NCI-H226 (cell line): ENCODE measurements around the gene DCP1B.

ENCODE experiments used
- DNase-seq: peaks from one replicate; pipeline ENCODE4 v3.0.0-alpha.2; 2015

Gene DCP1B

DNA sequence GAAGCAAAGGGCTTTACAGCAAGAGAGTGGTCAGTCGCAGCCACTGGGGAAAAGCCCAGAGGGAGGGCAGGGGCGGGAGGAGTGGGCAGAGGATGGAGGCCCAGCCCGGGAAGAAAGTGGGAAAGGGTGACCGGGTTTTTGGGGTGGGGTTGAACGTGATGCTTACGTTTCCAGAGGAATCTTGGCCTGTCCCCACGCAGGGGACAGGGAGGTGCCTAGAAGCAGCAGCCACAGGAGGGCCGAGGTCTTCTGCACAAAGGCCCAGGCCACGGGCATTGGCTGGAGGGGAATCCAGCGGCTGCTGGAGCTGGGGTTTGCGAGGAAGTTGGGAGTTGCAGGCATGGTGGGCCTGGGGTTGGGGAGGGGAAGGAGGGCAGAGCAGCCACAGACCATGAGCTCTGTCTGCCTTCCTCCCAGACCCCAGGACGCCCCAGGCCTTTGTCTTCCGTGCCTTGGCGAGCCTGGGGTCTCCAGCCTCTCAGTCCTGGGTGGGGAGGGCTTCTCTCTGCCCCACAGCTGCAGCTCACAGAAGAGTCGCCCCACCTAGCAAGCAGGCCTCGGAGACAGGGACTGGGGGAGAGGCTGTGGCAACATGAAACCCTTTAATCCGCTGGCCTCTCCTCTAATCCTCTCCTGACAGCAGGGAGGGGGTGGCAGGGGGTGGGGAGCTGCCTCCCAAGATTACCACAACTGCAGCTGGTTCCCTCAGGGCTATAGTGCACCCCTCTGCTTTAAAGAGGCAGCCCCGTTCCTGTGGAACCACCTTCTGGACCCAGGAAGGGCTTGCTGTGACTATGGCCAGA lies 86.0 kb downstream of the DCP1B start, which contains the start of gene CACNA2D4:
TSS of gene CACNA2D4 (minus strand) at position 572 of the 803 bp plus-strand sequence. CDS start at position 393, 179 bp downstream.
- DNase-seq: no peak

DNA sequence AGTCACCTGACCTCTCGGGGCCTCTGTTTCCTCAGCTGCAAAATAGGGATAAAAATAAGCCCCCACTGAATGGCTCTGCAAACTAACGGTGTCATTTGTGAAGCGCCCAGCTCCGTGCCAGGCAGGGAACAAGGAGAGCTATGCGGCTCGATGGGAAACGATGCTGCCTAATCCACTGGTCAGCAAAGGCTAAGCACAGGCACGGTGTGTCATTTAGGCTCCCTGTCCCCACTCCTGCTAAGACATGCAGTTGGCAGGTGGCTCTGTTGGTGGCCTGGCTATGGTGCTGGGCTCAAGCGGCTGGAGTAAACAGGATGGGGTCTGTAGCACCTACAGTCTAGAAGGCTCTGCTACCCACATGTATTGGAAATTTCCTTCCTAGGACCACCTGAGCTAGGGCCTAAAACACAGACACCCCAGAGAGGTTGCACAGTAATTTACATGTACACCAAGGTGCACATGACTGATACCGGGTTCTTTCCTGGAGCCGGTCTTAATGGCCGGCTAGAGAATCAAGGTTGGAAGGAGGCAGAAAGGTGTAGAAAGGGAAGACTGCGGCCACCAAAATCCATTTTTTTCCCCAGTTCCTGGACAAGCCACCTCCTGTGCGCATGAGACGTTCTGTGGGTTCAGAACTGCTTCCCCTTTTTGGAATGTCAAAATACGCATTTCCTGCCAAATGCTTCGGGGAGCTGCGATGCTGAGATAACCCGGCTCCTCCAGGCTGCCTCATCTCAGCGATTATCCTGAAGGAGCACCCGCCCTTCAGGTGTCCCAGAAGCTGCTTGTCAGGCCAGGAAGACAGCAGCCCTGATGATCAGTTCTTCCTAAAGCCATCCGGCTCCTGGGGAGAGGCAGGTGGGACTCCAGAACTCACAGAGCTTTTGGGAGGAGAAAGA lies 86.8 kb downstream of the DCP1B start:
- DNase-seq: no peak

DNA sequence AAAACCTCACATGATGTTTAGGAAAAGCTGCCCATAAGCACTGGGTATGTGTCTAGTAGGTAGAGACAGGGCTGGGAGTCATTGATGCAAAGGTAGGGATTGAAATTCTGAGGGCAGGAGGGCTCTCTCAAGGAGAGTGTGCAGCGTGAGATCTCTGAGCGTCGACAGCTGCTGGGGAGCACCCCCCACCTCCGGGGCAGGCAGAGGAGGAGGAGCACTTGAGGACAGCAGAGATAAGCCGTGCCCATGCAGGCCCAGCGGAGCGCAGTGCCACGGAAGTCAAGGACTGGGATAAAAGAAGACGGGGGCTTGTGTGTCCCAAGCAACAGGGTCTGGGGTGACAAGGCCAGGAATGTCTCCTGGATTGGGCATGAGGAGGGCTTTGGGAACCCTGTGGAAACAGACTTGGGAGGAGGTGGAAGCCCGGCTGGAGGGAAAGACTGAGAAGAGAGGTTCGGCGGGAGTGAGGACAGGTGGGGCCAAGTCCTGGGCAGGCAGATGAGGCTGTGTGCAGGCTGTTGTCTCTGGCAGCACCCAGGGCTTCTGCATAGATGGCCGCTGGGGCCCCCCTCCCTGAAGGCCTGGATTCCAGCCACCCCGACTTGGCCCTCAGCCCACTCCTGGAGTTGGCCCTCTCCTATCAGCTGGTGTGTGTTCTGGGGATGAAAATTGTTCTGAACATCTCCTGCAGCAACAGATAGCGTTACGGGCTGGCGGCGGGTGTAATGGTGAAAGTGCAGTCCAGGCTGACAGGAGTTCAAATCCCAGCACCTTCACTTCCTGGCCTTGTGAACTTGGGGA lies 87.7 kb downstream of the DCP1B start:
- no peak for DNase-seq

GRCh38 chr12:1915082-1915968 lies 88.9 kb downstream of the DCP1B start:
- no peak for DNase-seq

GRCh38 chr12:1914114-1914911 lies 89.9 kb downstream of the DCP1B start:
- DNase-seq: no peak

- no peak for DNase-seq
These were observed 90.7 kb downstream of the DCP1B start for GRCh38 chr12:1913377-1914113.

DNA sequence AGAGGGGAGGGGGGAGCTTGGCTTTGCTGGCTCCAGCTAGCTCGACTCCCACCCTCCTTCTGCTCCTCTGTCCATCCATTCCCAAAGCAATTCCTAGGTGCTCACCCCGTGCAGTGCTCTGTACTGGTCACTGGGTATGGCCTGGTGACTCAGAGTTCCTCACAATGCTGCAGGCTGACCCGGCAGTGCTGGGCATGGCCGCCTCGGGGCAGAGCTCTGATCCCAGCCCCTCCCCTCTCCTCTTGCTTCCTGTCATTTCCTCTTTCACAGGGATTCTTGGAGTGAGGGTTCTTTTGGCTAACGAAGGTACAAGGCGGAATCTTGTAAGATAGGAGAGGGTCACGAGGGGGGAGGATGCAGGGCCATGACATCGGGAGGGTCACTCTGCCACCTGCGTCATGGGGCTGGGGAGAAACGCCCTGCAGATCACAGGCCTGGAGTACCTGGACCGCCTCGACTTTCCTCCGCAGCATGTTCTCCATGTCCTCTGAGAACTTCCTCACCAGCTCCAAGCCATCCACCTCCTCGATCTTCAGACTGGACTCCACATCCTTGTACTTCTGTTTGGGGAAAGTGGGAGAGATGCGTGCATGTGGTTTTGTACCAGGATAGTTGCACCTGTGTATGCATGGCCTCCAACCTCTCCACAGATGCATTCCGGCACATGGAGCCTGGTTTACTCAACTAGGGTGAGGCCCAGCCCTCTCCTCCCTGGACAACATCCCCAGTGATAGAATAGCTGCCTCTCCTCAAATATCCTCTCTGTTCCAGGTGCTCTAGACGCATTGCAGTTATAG lies 91.5 kb downstream of the DCP1B start:
- DNase-seq: peak; percentile 66

GRCh38 chr12:1911598-1912575 lies 92.4 kb downstream of the DCP1B start:
- no peak for DNase-seq

DNA sequence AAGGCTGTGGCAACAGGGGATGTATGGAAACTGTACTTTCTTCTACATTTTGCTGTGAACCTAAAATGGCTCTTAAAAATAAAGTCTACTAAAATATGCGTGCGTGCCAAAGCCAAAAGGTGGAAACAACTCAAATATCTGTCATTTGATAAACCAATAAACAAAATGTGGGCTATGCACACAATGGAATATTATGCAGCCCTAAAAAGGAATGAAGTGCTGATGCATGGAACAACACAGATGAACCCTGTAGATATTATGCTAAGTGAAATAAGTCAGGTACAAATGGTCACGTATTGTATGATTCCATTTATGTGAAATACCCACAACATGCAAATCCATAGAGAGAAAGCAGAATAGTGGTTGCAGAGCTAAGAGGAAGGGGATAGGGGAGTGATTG lies 93.8 kb downstream of the DCP1B start:
- DNase-seq: no peak

- no peak for DNase-seq
These were observed 95.5 kb downstream of the DCP1B start for GRCh38 chr12:1908758-1909157.

- peak; percentile 8 for DNase-seq
These were observed 96.3 kb downstream of the DCP1B start for GRCh38 chr12:1907652-1908611.

DNA sequence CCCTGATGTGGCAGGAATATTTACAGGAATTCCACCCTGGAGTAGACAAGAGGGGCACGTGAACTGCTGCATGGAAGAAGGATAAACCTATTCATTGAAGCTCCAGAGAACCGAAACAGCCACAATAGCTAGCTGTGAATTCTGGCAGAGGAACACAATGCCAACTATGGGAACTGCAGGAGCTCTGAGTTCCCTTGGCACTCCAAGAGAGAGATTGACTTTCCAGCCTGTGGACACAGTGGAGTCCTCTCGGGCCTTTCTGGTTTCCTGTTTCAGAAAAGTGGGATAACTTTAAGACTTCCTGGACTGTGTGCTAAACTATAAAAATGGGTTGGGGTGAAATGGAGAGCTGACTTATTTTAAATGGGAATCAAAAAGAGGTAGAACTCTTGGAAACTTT lies 97.7 kb downstream of the DCP1B start:
- no peak for DNase-seq

- no peak for DNase-seq
These were observed 99.4 kb downstream of the DCP1B start for GRCh38 chr12:1904875-1905274.

- DNase-seq: no peak
These were observed 107.3 kb downstream of the DCP1B start for GRCh38 chr12:1896964-1897363.
